Smooth muscle cell (in vitro differentiated cells): Measurements from ENCODE around the gene SMCO2. TPM values are rescaled to one million over a fixed set of nuclear protein-coding genes. Genes with fewer than 3 reads are reported as not detected.

Experiments used
- DNase-seq: peaks from one replicate; lab custom pipeline; 2025; ENCODE audit not compliant: unreplicated experiment; lab: John Stamatoyannopoulos, UW
- H2AFZ ChIP-seq: fragments of 200-600 bp; sonication (generic); 2 replicates; pipeline ENCODE4 v1.6.0; 2016; ENCODE audit warnings: antibody characterized with exemption, low read depth, mild to moderate bottlenecking
- H3F3A ChIP-seq: fragments of 200-600 bp; sonication (generic); 2 replicates; pipeline ENCODE4 v1.6.0; 2017; ENCODE audit warnings: antibody characterized with exemption, low read depth
- H3K27ac ChIP-seq: fragments of 200-600 bp; sonication (generic); 2 replicates; pipeline ENCODE4 v1.5.1; 2016; ENCODE audit warnings: low read depth, mild to moderate bottlenecking
- H3K27me3 ChIP-seq: fragments of 200-600 bp; sonication (generic); 2 replicates; pipeline ENCODE4 v1.6.1; 2016; ENCODE audit warnings: low read depth, mild to moderate bottlenecking
- H3K36me3 ChIP-seq: fragments of 200-600 bp; sonication (generic); 2 replicates; pipeline ENCODE4 v1.5.1; 2016; ENCODE audit warnings: low read depth
- H3K4me1 ChIP-seq: fragments of 200-600 bp; sonication (generic); 2 replicates; pipeline ENCODE4 v1.5.1; 2016; ENCODE audit warnings: low read depth
- H3K4me2 ChIP-seq: fragments of 200-600 bp; sonication (generic); 2 replicates; pipeline ENCODE4 v1.6.0; 2016; ENCODE audit warnings: mild to moderate bottlenecking
- H3K4me3 ChIP-seq: fragments of 200-600 bp; sonication (generic); 2 replicates; pipeline ENCODE4 v1.5.1; 2016; ENCODE audit warnings: mild to moderate bottlenecking
- H3K79me2 ChIP-seq: fragments of 200-600 bp; sonication (generic); 2 replicates; pipeline ENCODE4 v1.6.0; 2016; ENCODE audit warnings: low read depth, mild to moderate bottlenecking
- H3K9ac ChIP-seq: fragments of 200-600 bp; sonication (generic); 2 replicates; pipeline ENCODE4 v1.6.0; 2016; ENCODE audit warnings: low read depth
- H3K9me3 ChIP-seq: fragments of 200-600 bp; sonication (generic); replicated peaks from 2 replicates; pipeline ENCODE4 v1.5.1; 2016; ENCODE audit warnings: low read depth
- H4K20me1 ChIP-seq: fragments of 200-600 bp; sonication (generic); 2 replicates; pipeline ENCODE4 v1.6.0; 2016; ENCODE audit warnings: low read depth
- CTCF ChIP-seq: fragments of 200-600 bp; sonication (generic); IDR thresholded peaks from 2 replicates; pipeline ENCODE4 v1.5.1; 2017; ENCODE audit warnings: borderline replicate concordance, mild to moderate bottlenecking, antibody characterized with exemption; ENCODE audit not compliant: insufficient read depth, poor library complexity, severe bottlenecking
- WGBS: methylation state at CpG from one replicate; pipeline ENCODE4 v1.1.7; 2016; ENCODE audit warnings: low lambda C conversion rate; 5-methylcytosine and 5-hydroxymethylcytosine counted together
- polyA plus RNA-seq: library from polyadenylated mRNA; unstranded; fragments of >200 nt; fragmentation: Nextera tagmentation; extraction: Ambion mirVana; gene quantifications from 2 replicates; pipeline ENCODE4 v1.2.1, GENCODE V29; 2016
- total RNA-seq: library from RNA; depleted of rRNA; stranded (reverse); fragments of >200 nt; gene quantifications from 2 replicates; pipeline ENCODE4 v1.2.3, GENCODE V29; 2014

Gene SMCO2
- total and polyA plus RNA-seq, 2 experiments from 2014 or later = not detected

GRCh38 chr12:27455589-27455988 is 9.1 kb downstream of the SMCO2 start:
- WGBS = 100% methylated on average over 3 of the region's 3 CpGs
- Histone ChIP-seq H3K4me1 (no peaks in the 10 kb centered on the region), H3K4me3 (no peak overlapping the region), H4K20me1 (no peaks in the 10 kb centered on the region), H2AFZ (no peak overlapping the region), H3K9ac (no peak overlapping the region), H3K79me2 (no peaks in the 10 kb centered on the region), H3K4me2 (no peak overlapping the region), H3K36me3 (no peaks in the 10 kb centered on the region), H3F3A (no peaks in the 10 kb centered on the region), H3K9me3 (no peaks in the 10 kb centered on the region), H3K27me3 (no peaks in the 10 kb centered on the region), H3K27ac (no peak overlapping the region)
- no peak for TF ChIP-seq CTCF
- no peak for DNase-seq

GRCh38 chr12:27456618-27457017 is 10.1 kb downstream of the SMCO2 start:
- no peaks in the 10 kb centered on the region for H3K4me1 ChIP-seq
- TF ChIP-seq CTCF = no peak
- H3K27ac ChIP-seq = no peak overlapping the region
- DNase-seq = no peak
- no peak overlapping the region for H3K4me3 ChIP-seq
- H4K20me1 ChIP-seq = no peaks in the 10 kb centered on the region
- no peak overlapping the region for H3K9ac ChIP-seq
- WGBS = 95% methylated on average over 3 of the region's 3 CpGs
- H3K27me3 ChIP-seq = no peaks in the 10 kb centered on the region
- no peaks in the 10 kb centered on the region for H3K9me3 ChIP-seq
- H3K79me2 ChIP-seq = no peaks in the 10 kb centered on the region
- H3K36me3 ChIP-seq = no peaks in the 10 kb centered on the region
- H2AFZ ChIP-seq = no peak overlapping the region
- H3K4me2 ChIP-seq = no peak overlapping the region
- no peaks in the 10 kb centered on the region for H3F3A ChIP-seq

- Histone ChIP-seq H3K4me3 (no peak overlapping the region), H4K20me1 (no peaks in the 10 kb centered on the region), H3K4me2 (peak overlapping the region; percentile 11), H3F3A (no peaks in the 10 kb centered on the region), H3K27ac (peak overlapping the region; percentile 10), H2AFZ (peak overlapping the region; percentile 34), H3K36me3 (no peaks in the 10 kb centered on the region), H3K4me1 (no peaks in the 10 kb centered on the region), H3K27me3 (no peaks in the 10 kb centered on the region), H3K79me2 (no peaks in the 10 kb centered on the region), H3K9me3 (no peaks in the 10 kb centered on the region), H3K9ac (no peak overlapping the region)
- 50% methylated on average over 7 of the region's 7 CpGs for WGBS
- DNase-seq = no peak
- no peak for TF ChIP-seq CTCF
Measured at GRCh38 chr12:27460471-27460978, 14.0 kb downstream of the SMCO2 start.

GRCh38 chr12:27462151-27462694 is 15.7 kb downstream of the SMCO2 start:
- no peak overlapping the region for H3K4me3 ChIP-seq
- H3K9ac ChIP-seq = peak overlapping the region; percentile 51
- peak overlapping the region; percentile 89 for H2AFZ ChIP-seq
- 48% methylated on average over 9 of the region's 9 CpGs for WGBS
- H3K79me2 ChIP-seq = no peaks in the 10 kb centered on the region
- TF ChIP-seq CTCF = no peak
- no peak for DNase-seq
- H3F3A ChIP-seq = no peaks in the 10 kb centered on the region
- H3K4me1 ChIP-seq = no peaks in the 10 kb centered on the region
- no peaks in the 10 kb centered on the region for H3K36me3 ChIP-seq
- peak overlapping the region; percentile 45 for H3K4me2 ChIP-seq
- H3K9me3 ChIP-seq = no peaks in the 10 kb centered on the region
- H3K27ac ChIP-seq = peak overlapping the region; percentile 61
- H3K27me3 ChIP-seq = no peaks in the 10 kb centered on the region
- no peaks in the 10 kb centered on the region for H4K20me1 ChIP-seq
